Islet precursor cell (in vitro differentiated cells): ENCODE data around the gene PLA2G3.
A peak's percentile ranks its signal among the peaks of the same experiment; 100 is the strongest.

ENCODE experiments used
- DNase-seq: peaks from one replicate; pipeline ENCODE4 v3.0.0-alpha.2; 2018

The PLA2G3 gene

GRCh38 chr22:31085928-31086327 lies 54.4 kb downstream of the PLA2G3 start:
- no peak for DNase-seq

GRCh38 chr22:31085493-31085824 lies 54.8 kb downstream of the PLA2G3 start:
- peak; percentile 84 for DNase-seq

- peak; percentile 82 for DNase-seq
Observed at GRCh38 chr22:31084811-31085492, 55.4 kb downstream of the PLA2G3 start.
